Activated CD8-positive, alpha-beta T cell treated with anti-CD3 and anti-CD28 coated beads, Interleukin-2, amount 10 ng/mL, durations not matched to agents 7 days and 5 days (primary cell): ENCODE results near the gene KRT36. TPM values are rescaled to one million over a fixed set of nuclear protein-coding genes. Genes with fewer than 3 reads are reported as not detected.

Experiments used
- ATAC-seq: fragments of 150-1000 bp; cut with Tn5 transposase; one replicate; pipeline ENCODE4 v1.10.0; 2021; ENCODE audit warnings: moderate library complexity
- CTCF ChIA-PET: fragments of 350-600 bp; sonication (Branson Sonifier 250); formaldehyde crosslinking; loops from one replicate; lab custom pipeline; 2021; ENCODE audit warnings: antibody characterized with exemption; lab: Charles Lee
- POLR2A ChIA-PET: fragments of 350-600 bp; sonication (Branson Sonifier 250); formaldehyde crosslinking; loops from one replicate; lab custom pipeline; 2021; ENCODE audit warnings: antibody characterized with exemption; lab: Charles Lee
- DNase-seq: peaks from one replicate; pipeline ENCODE4 v3.0.0-alpha.2; 2020
- H3K27ac Mint-ChIP-seq: one replicate; pipeline ENCODE4 v1.8.0; 2021; ENCODE audit warnings: mild to moderate bottlenecking, mixed read lengths
- H3K27me3 Mint-ChIP-seq: one replicate; pipeline ENCODE4 v1.8.0; 2021; ENCODE audit warnings: low read depth, mixed read lengths
- H3K36me3 Mint-ChIP-seq: one replicate; pipeline ENCODE4 v1.8.0; 2021; ENCODE audit warnings: low read depth, mixed read lengths
- H3K4me1 Mint-ChIP-seq: one replicate; pipeline ENCODE4 v1.8.0; 2021; ENCODE audit warnings: low read depth, mixed read lengths
- H3K4me3 Mint-ChIP-seq: one replicate; pipeline ENCODE4 v1.8.0; 2021; ENCODE audit warnings: mild to moderate bottlenecking, mixed read lengths
- H3K9me3 Mint-ChIP-seq: one replicate; pipeline ENCODE4 v1.8.0; 2022; ENCODE audit warnings: mixed read lengths; ENCODE audit not compliant: insufficient read depth
- microRNA-seq: library from miRNA; unstranded; fragments of <30 nt; microRNA quantifications from one replicate; pipeline ENCODE4 v1.2.0, GENCODE V29; 2022
- total RNA-seq, 2 experiments: library from RNA; stranded (reverse); gene quantifications; one replicate each; pipeline ENCODE4 v1.2.3, GENCODE V29; 2021

KRT36 gene
- total RNA-seq, 2 experiments from 2014 or later: not detected

DNA sequence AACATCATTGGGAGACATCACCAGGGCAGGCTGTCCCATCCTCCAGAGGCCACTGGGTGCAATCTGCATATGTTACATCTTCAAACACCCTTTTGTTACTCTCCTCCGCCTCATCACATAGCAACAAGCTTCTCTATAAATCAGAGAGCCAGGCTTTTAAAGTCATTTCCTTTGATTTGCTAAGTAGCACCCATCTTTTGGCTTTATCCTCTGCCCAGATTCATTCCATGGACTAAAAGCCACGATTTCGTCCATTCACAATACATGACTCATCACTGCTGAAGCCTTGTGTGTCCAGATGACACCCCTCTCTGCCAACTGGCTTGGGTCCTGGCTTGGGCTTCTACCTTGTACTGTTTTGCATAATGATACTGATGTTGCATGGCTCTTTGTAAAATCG, 47.0 kb downstream of the KRT36 start:
- H3K4me3 Mint-ChIP-seq: no peak overlapping the region
- H3K27me3 Mint-ChIP-seq: peaks cover 12% of the 10 kb centered on the region
- DNase-seq (no peak), ATAC-seq (no peak)
- POLR2A ChIA-PET: no interaction called here
- no peaks in the 10 kb centered on the region for H3K36me3 Mint-ChIP-seq
- no peaks in the 10 kb centered on the region for H3K9me3 Mint-ChIP-seq
- no peaks in the 10 kb centered on the region for H3K4me1 Mint-ChIP-seq
- CTCF ChIA-PET: no interaction called here
- no peak overlapping the region for H3K27ac Mint-ChIP-seq

DNA sequence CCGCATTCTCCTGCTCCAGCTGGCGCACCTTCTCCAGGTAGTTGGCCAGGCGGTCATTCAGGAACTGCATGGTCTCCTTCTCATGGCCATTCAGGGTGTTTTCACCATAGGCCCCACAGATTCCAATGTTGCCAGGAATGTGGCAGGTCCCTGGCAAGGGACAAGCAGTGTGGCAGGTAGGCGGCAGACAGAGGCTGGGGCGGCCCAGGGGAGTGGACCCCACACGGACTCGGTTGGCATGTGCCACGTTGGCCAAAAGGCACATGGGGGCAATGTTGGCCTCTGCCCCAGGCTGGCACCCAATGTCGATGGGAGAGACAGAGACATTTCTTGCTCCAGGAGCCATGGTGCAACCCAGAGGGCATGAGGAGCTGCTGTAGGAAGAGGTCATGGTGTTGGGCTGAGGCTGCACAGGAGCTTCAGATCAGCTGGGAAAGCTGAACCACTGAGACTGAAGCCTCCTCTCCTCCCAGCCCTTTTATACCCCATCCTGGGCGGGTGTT, 49.1 kb downstream of the KRT36 start, which contains the start of gene KRT38:
Gene KRT38, minus strand, starts transcription at position 453 of the 503 bp plus-strand sequence. Its CDS starts 62 bp downstream, at position 391.
- no peaks in the 10 kb centered on the region for H3K36me3 Mint-ChIP-seq
- no peak for ATAC-seq
- H3K27me3 Mint-ChIP-seq: peaks cover 12% of the 10 kb centered on the region
- no peak within 1 kb of the TSS for H3K27ac Mint-ChIP-seq
- no peaks in the 10 kb centered on the region for H3K9me3 Mint-ChIP-seq
- ChIA-PET CTCF (no interaction called here), POLR2A (no interaction called here)
- H3K4me1 Mint-ChIP-seq: no peaks in the 10 kb centered on the region
- H3K4me3 Mint-ChIP-seq: no peak within 1 kb of the TSS
- DNase-seq: no peak

DNA sequence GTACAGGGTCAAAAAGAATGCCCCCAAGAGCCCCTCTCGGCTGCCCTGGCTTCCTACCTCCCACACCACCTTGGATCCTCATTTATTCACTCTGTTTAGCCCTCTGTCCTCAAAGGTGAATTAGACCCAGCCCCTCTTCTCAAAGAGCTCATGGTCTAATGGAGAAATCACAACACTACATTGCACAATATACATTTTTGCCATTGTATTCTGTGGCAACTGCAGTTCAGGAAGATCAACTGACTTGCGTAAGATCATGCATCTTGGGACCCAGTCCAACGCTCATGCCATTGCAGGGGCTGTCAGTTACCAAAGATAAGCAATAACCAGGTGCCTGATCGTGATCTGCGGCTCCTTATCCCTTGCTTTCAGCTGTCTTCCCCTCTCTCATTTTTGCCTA, 50.3 kb downstream of the KRT36 start:
- H3K4me3 Mint-ChIP-seq: no peak overlapping the region
- CTCF ChIA-PET: no interaction called here
- DNase-seq: no peak

DNA sequence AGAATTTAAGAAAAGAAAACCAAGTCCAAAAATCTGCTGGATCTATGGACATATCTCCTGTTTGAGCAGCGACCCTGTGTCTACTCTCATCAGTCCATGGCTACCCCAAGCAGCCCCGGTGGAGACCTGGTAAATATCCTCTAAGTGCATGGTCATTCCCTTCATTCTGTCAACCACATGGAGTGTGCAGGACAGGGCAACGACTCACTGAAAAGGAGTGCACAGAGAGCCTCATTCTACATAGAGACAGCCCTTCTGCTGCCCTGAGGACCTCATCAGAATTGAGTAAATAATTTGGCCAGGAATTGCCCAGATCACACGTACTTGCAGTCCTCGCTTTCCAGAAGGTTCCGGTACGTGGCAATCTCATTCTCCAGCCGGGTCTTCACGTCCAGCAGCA, 51.9 kb downstream of the KRT36 start:
- Mint-ChIP-seq H3K27ac (no peak overlapping the region), H3K9me3 (no peaks in the 10 kb centered on the region), H3K4me3 (no peak overlapping the region), H3K27me3 (peaks cover 7% of the 10 kb centered on the region), H3K4me1 (no peaks in the 10 kb centered on the region), H3K36me3 (no peaks in the 10 kb centered on the region)
- ATAC-seq (no peak), DNase-seq (no peak)
- POLR2A ChIA-PET: no interaction called here
- CTCF ChIA-PET: no interaction called here

More for the DNA sequence above, 50.3 kb downstream of the KRT36 start:
- Mint-ChIP-seq H3K9me3 (no peaks in the 10 kb centered on the region), H3K27ac (no peak overlapping the region), H3K27me3 (peaks cover 10% of the 10 kb centered on the region), H3K36me3 (no peaks in the 10 kb centered on the region), H3K4me1 (no peaks in the 10 kb centered on the region)
- no peak for ATAC-seq
- POLR2A ChIA-PET: no interaction called here

DNA sequence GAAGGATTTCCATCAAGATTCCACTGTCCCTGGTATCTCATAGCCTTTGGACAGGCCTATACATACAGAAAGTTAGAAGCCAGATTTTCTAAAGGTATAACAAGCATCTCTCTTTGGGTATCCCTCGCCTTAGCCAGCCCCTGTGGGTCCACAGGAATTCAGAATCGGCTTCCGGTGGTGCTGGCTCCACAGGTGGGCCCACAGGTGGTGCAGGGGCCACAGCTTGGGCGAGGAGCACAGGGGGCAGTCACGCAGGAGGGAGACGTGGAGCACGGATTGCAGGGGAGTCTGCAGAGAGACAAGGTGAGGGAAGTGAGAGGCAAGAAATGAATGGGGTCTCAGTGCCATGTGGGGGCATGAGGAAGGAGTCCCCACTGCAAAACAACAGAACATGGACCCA, 52.5 kb downstream of the KRT36 start:
- ChIA-PET POLR2A (no interaction called here), CTCF (no interaction called here)
- no peaks in the 10 kb centered on the region for H3K4me1 Mint-ChIP-seq
- H3K36me3 Mint-ChIP-seq: no peaks in the 10 kb centered on the region
- peaks cover 7% of the 10 kb centered on the region for H3K27me3 Mint-ChIP-seq
- H3K9me3 Mint-ChIP-seq: no peaks in the 10 kb centered on the region
- ATAC-seq (no peak), DNase-seq (no peak)
- H3K4me3 Mint-ChIP-seq: no peak overlapping the region
- H3K27ac Mint-ChIP-seq: no peak overlapping the region

Small RNA genes lying within 50 kb of the gene (microRNA-seq; reads per million reads assigned to microRNA genes)
- gene MIR6510: not detected

Other genes with a start within 250 kb of the KRT36 start
- gene KRTAP9-4, start 240.2 kb downstream of the KRT36 start, total RNA-seq: not detected
- not detected for gene KRTAP9-9, start 234.5 kb downstream of the KRT36 start, total RNA-seq
- gene KRTAP9-6, start 224.5 kb downstream of the KRT36 start, total RNA-seq: not detected
- not detected for gene KRTAP9-7, start 214.2 kb downstream of the KRT36 start, total RNA-seq
- gene KRTAP29-1, start 187.1 kb downstream of the KRT36 start, total RNA-seq: not detected
- gene KRTAP16-1, start 180.6 kb downstream of the KRT36 start, total RNA-seq: not detected
- gene KRTAP17-1, start 174.2 kb downstream of the KRT36 start, total RNA-seq: not detected
- gene KRT33A, start 139.1 kb downstream of the KRT36 start, total RNA-seq: not detected
- gene KRT33B, start 120.1 kb downstream of the KRT36 start, total RNA-seq: not detected
- gene KRT34, start 107.6 kb downstream of the KRT36 start, total RNA-seq: not detected
- not detected for gene KRT31, start 92.3 kb downstream of the KRT36 start, total RNA-seq
- not detected for gene KRT37, start 65.3 kb downstream of the KRT36 start, total RNA-seq
- not detected for gene KRT38, start 48.9 kb downstream of the KRT36 start, total RNA-seq
- gene KRT32, start 22.5 kb downstream of the KRT36 start, total RNA-seq: not detected
- not detected for gene KRT35, start 8.8 kb downstream of the KRT36 start, total RNA-seq
- not detected for gene KRT13, start 15.7 kb upstream of the KRT36 start, total RNA-seq
- gene KRT15, start 29.0 kb upstream of the KRT36 start, total RNA-seq: not detected
- gene KRT19, start 38.4 kb upstream of the KRT36 start, total RNA-seq: not detected
- gene KRT9, start 82.1 kb upstream of the KRT36 start, total RNA-seq: not detected
- not detected for gene KRT14, start 97.0 kb upstream of the KRT36 start, total RNA-seq
- not detected for gene KRT16, start 122.9 kb upstream of the KRT36 start, total RNA-seq
- not detected for gene KRT17, start 134.7 kb upstream of the KRT36 start, total RNA-seq
- gene EIF1, start 199.0 kb upstream of the KRT36 start, total RNA-seq: 100 to 1,000 TPM; 661 to 670 TPM
- gene GAST, start 222.4 kb upstream of the KRT36 start, total RNA-seq: not detected
- gene HAP1, start 244.7 kb upstream of the KRT36 start, total RNA-seq: under 1 TPM; 0.08 to 0.11 TPM